Glutamatergic neuron (in vitro differentiated cells): ENCODE measurements around the gene CHD3. TPM values are rescaled to one million over a fixed set of nuclear protein-coding genes. Genes with fewer than 3 reads are reported as not detected.
A peak's percentile ranks its signal among the peaks of the same experiment; 100 is the strongest.

ENCODE experiments used
- DNase-seq: peaks from one replicate; pipeline ENCODE4 v3.0.0; 2022
- H3K27ac Mint-ChIP-seq: one replicate; pipeline ENCODE4 v1.8.0; 2020; ENCODE audit warnings: mild to moderate bottlenecking, mixed read lengths, inconsistent platforms; ENCODE audit not compliant: unreplicated experiment
- H3K27me3 Mint-ChIP-seq: one replicate; pipeline ENCODE4 v1.8.0; 2020; ENCODE audit warnings: mild to moderate bottlenecking, moderate library complexity, mixed read lengths, inconsistent platforms; ENCODE audit not compliant: unreplicated experiment
- H3K36me3 Mint-ChIP-seq: one replicate; pipeline ENCODE4 v1.8.0; 2020; ENCODE audit warnings: mild to moderate bottlenecking, mixed read lengths, inconsistent platforms; ENCODE audit not compliant: unreplicated experiment
- H3K4me1 Mint-ChIP-seq: one replicate; pipeline ENCODE4 v1.8.0; 2020; ENCODE audit warnings: mild to moderate bottlenecking, low read depth, mixed read lengths, inconsistent platforms; ENCODE audit not compliant: unreplicated experiment
- H3K4me3 Mint-ChIP-seq: one replicate; pipeline ENCODE4 v1.8.0; 2020; ENCODE audit warnings: mild to moderate bottlenecking, mixed read lengths, inconsistent platforms; ENCODE audit not compliant: unreplicated experiment
- H3K9me3 Mint-ChIP-seq: one replicate; pipeline ENCODE4 v1.8.0; 2020; ENCODE audit warnings: mild to moderate bottlenecking, moderate library complexity, mixed read lengths, inconsistent platforms; ENCODE audit not compliant: unreplicated experiment
- CTCF ChIP-seq: fragments of 200-600 bp; sonication (generic); IDR thresholded peaks from one replicate; pipeline ENCODE4 v1.5.0; 2021; ENCODE audit not compliant: partially characterized antibody, unreplicated experiment
- total RNA-seq: library from RNA; stranded (reverse); fragmentation: NEBNext Ultra II Directional; extraction: Animal tissue kit (Norgen Biotek cat#: 25700); gene quantifications from one replicate; pipeline ENCODE4 v1.2.1, GENCODE V29; 2021; ENCODE audit not compliant: unreplicated experiment

Gene CHD3
- total RNA-seq, 1 donor from 2014 or later: 129 TPM

GRCh38 chr17:7915611-7916384 is 27.2 kb downstream of the CHD3 start, which contains the start of gene RNF227:
TSS of gene RNF227 (minus strand) at chr17:7916289. CDS start at chr17:7916195, 94 bp downstream.
- no peak for TF ChIP-seq CTCF
- Mint-ChIP-seq H3K27me3 (peaks cover 12% of the 10 kb centered on the region), H3K9me3 (peaks cover 3% of the 10 kb centered on the region), H3K4me3 (peak within 1 kb of the TSS; percentile 92), H3K4me1 (peaks cover 7% of the 10 kb centered on the region), H3K36me3 (no peaks in the 10 kb centered on the region), H3K27ac (peak within 1 kb of the TSS; percentile 67)
- peak; percentile 85 for DNase-seq

DNA sequence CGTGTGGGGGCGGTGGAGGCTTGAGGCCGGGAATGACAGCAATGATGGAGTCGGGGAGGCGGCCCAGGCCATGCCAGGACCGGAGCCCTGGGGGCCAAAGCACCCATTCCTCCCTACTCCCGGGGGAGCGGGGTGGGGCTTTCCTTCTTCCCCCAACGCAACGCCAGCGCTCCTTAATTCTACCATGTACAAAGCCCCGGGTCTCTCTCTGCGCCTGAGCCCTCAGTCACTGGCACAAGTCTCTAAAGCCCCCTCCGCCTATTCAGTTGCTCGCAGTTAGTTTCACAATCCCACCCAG is 27.7 kb downstream of the CHD3 start:
- H3K36me3 Mint-ChIP-seq: no peaks in the 10 kb centered on the region
- H3K9me3 Mint-ChIP-seq: peaks cover 3% of the 10 kb centered on the region
- H3K27ac Mint-ChIP-seq: peak overlapping the region; percentile 67
- H3K4me3 Mint-ChIP-seq: peak overlapping the region; percentile 79
- TF ChIP-seq CTCF: no peak
- DNase-seq: no peak
- H3K4me1 Mint-ChIP-seq: peaks cover 7% of the 10 kb centered on the region
- H3K27me3 Mint-ChIP-seq: peaks cover 12% of the 10 kb centered on the region

DNA sequence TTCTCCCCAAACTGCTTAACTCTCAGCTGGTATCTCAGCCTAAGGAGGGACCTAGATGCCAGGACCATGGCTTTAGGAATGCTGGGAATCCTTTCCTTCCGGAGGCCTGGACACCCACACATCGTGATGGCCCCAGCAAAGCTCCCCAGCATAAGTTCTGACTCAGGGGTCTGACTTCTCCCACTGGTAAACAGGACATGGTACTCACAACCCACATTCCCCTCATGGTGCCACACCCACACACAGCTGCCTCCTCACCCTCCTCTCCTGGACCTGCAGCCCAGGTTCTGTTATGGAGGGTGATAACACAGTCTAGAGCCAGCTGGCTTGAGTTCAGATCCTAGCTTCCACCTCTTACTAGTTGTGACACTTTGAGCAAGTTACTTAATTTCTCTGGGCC is 28.2 kb downstream of the CHD3 start:
- no peaks in the 10 kb centered on the region for H3K36me3 Mint-ChIP-seq
- no peak for DNase-seq

DNA sequence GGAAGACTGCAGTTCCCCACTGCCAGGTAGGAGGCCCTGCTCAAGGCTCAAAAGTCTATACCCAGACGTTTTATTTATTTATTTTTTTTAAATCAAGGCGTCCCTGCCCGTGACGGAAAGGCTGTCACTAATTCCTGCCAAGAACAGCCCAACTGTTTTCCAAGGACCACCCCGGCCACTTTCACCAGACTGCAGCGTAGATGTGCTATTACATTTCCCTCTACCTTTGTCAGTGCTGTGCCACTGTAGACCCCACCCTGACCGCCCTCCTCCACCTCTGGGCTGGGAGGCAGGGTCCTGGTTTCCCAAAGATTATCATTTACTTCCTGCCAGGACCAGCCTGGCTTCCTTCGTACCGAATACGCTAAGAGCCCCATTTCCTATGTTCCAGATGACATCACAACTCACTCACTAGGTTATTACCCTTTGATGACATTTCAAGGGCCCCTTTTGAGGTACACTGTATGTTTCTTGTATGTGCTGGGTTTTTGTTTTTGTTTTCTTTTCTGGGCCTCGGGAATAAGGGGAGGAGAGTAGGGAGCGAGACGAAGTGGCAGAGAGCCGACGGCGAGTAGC is 33.8 kb downstream of the CHD3 start:
- Mint-ChIP-seq H3K4me3 (peak overlapping the region; percentile 83), H3K27me3 (peaks cover 5% of the 10 kb centered on the region), H3K27ac (peak overlapping the region; percentile 60), H3K4me1 (peaks cover 2% of the 10 kb centered on the region), H3K36me3 (no peaks in the 10 kb centered on the region), H3K9me3 (no peaks in the 10 kb centered on the region)
- no peak for TF ChIP-seq CTCF
- DNase-seq: no peak

More for the DNA sequence above, 28.2 kb downstream of the CHD3 start:
- Mint-ChIP-seq H3K27ac (peak overlapping the region; percentile 67), H3K4me1 (peaks cover 7% of the 10 kb centered on the region), H3K27me3 (peaks cover 12% of the 10 kb centered on the region), H3K9me3 (peaks cover 3% of the 10 kb centered on the region), H3K4me3 (peak overlapping the region; percentile 79)
- no peak for TF ChIP-seq CTCF

DNA sequence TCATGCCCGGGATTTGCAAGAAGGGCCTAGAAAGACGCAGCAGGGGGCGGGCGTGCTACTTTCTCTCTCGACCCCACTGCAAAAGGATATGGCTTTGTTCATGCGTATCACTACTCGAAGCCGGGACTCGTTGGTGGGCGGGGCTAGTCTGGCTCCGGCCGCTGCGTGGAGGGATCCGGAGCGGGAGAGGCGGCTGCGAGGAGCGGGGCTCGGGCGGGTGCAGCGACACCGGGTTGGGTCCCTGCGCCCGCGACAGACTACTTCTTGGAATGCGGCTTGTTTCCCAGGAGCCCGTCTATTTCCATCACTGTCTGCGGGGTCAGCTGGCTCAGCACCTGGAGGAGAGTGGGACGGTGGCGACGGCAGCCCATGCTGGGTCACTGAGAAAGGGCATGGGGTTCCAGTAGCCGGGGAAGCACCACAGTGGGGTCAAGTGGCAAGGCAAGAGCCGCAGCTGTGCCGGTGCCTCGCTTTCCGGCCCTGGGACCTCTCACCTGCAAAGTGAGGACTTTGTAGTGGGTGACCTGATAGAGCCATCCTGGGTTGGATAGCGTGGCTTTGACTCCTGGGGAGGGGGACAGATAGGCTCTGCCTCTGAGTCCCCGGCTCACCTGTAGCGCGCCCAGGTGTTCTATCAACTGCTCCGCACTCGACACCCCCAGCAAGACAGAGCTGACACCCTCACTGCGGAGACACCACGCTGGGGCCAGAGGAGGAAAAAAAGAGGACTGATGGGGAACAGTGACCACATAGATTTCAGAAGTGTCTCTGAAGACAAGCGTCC is 34.4 kb downstream of the CHD3 start:
- Mint-ChIP-seq H3K27me3 (peaks cover 7% of the 10 kb centered on the region), H3K36me3 (peaks cover 3% of the 10 kb centered on the region), H3K4me3 (peak overlapping the region; percentile 83), H3K27ac (peak overlapping the region; percentile 60), H3K9me3 (no peaks in the 10 kb centered on the region), H3K4me1 (peaks cover 2% of the 10 kb centered on the region)
- DNase-seq: peak; percentile 92
- TF ChIP-seq CTCF: no peak
